HCT116 (cell line): ENCODE measurements around the gene MYLK. TPM values are rescaled to one million over a fixed set of nuclear protein-coding genes. Genes with fewer than 3 reads are reported as not detected.

Source experiments
- ATAC-seq: fragments of 200-7000 bp; cut with Tn5 transposase; 2 replicates; pipeline ENCODE4 v1.9.1; 2020; ENCODE audit warnings: mild to moderate bottlenecking, moderate library complexity
- BruUV-seq: library from RNA; stranded (reverse); fragments of 400-500 nt; replicated peaks from 2 replicates; lab custom pipeline; 2021; lab: Mats Ljungman, UMichigan
- CTCF ChIA-PET: fragments of 300-600 bp; sonication (Branson Sonifier 250); formaldehyde crosslinking; loops from one replicate; lab custom pipeline; 2021; ENCODE audit warnings: antibody characterized with exemption; lab: Charles Lee
- POLR2A ChIA-PET: fragments of 300-600, 350-600 bp; sonication (Branson Sonifier 250); formaldehyde crosslinking; loops from one replicate; lab custom pipeline; 2021; ENCODE audit warnings: antibody characterized with exemption; lab: Charles Lee
- RAD21 ChIA-PET, 2 experiments: fragments of 300-600 bp; sonication (Branson Sonifier 250); formaldehyde crosslinking; loops; one replicate each; lab custom pipeline; 2023; ENCODE audit warnings: low total read pairs in 2 of 2; ENCODE audit not compliant: uncharacterized antibody in 2 of 2, unreplicated experiment in 2 of 2, low non-redundant PET in 1 of 2; lab: Charles Lee
- DNase-seq: peaks from one replicate; pipeline ENCODE4 v3.0.0-alpha.2; 2010; ENCODE audit warnings: low read depth, low spot score
- H2AFZ ChIP-seq: fragments of 200-600 bp; shearing (Covaris generic), sonication (generic); 2 replicates; pipeline ENCODE4 v1.6.1; 2017; ENCODE audit warnings: low read depth, mixed run types, mixed read lengths, antibody characterized with exemption, low read length; ENCODE audit not compliant: poor library complexity, severe bottlenecking
- H3K27ac ChIP-seq: 2 replicates; pipeline ENCODE4 v1.5.1; 2012; ENCODE audit warnings: low read depth, low read length
- H3K27me3 ChIP-seq: fragments of 200-600 bp; sonication (generic); 2 replicates; pipeline ENCODE4 v1.6.1; 2016; ENCODE audit warnings: mixed run types, low read length, mixed read lengths; ENCODE audit not compliant: insufficient read depth
- H3K36me3 ChIP-seq, 2 experiments: fragments of 200-500 bp in 1 of 2; fragments of 200-600 bp in 1 of 2; sonication (Bioruptor generic) in 1 of 2; sonication (generic) in 1 of 2; 2 replicates each; pipeline versions ENCODE4 v1.5.1 to v1.6.1; 2014 to 2016; ENCODE audit warnings: low read length in 2 of 2, inconsistent platforms in 1 of 2, mixed read lengths in 1 of 2, mixed run types in 1 of 2; ENCODE audit not compliant: insufficient read depth in 2 of 2, control insufficient read depth in 1 of 2
- H3K4me1 ChIP-seq, 2 experiments: fragments of 200-600 bp in 1 of 2; sonication (generic) in 1 of 2; 2 replicates each; pipeline versions ENCODE4 v1.5.1 to v1.6.1; 2012 to 2017; ENCODE audit warnings: low read length in 2 of 2, inconsistent platforms in 1 of 2, mild to moderate bottlenecking in 1 of 2, mixed read lengths in 1 of 2, mixed run types in 1 of 2, moderate library complexity in 1 of 2; ENCODE audit not compliant: insufficient read depth in 2 of 2, control insufficient read depth in 1 of 2
- H3K4me2 ChIP-seq: fragments of 200-600 bp; sonication (generic); 2 replicates; pipeline ENCODE4 v1.6.1; 2017; ENCODE audit warnings: mixed run types, low read length, mixed read lengths
- H3K4me3 ChIP-seq, 2 experiments: fragments of 200-600 bp in 1 of 2; sonication (generic) in 1 of 2; replicated peaks in 1 of 2; 2 replicates each; pipeline ENCODE4 v1.5.1; 2011 to 2016; ENCODE audit warnings: low read length in 2 of 2, control low read depth in 1 of 2, low read depth in 1 of 2, mild to moderate bottlenecking in 1 of 2, mixed read lengths in 1 of 2, mixed run types in 1 of 2
- H3K79me2 ChIP-seq: fragments of 200-600 bp; sonication (generic); 2 replicates; pipeline ENCODE4 v1.6.1; 2017; ENCODE audit warnings: mild to moderate bottlenecking, mixed run types, low read length, moderate library complexity, mixed read lengths; ENCODE audit not compliant: insufficient read depth
- H3K9ac ChIP-seq: fragments of 200-600 bp; sonication (generic); 2 replicates; pipeline ENCODE4 v1.6.1; 2016; ENCODE audit warnings: low read length, mixed read lengths
- H3K9me2 ChIP-seq: fragments of 200-600 bp; sonication (generic), shearing (Covaris generic); 2 replicates; pipeline ENCODE4 v1.6.1; 2017; ENCODE audit warnings: mixed run types, mild to moderate bottlenecking, moderate library complexity; ENCODE audit not compliant: insufficient read depth
- H3K9me3 ChIP-seq, 2 experiments: fragments of 200-500 bp in 1 of 2; fragments of 200-600 bp in 1 of 2; sonication (Bioruptor generic) in 1 of 2; sonication (generic) in 1 of 2; 2 replicates each; pipeline ENCODE4 v1.6.1; 2014 to 2017; ENCODE audit warnings: low read length in 2 of 2, mixed read lengths in 2 of 2, inconsistent platforms in 1 of 2, low read depth in 1 of 2, mild to moderate bottlenecking in 1 of 2, mixed run types in 1 of 2, moderate library complexity in 1 of 2; ENCODE audit not compliant: control insufficient read depth in 1 of 2, insufficient read depth in 1 of 2
- H4K20me1 ChIP-seq: fragments of 200-600 bp; sonication (generic), shearing (Covaris generic); 2 replicates; pipeline ENCODE4 v1.6.1; 2017; ENCODE audit warnings: mixed run types, mild to moderate bottlenecking, moderate library complexity; ENCODE audit not compliant: insufficient read depth
- CEBPB ChIP-seq: IDR thresholded peaks from 2 replicates; pipeline ENCODE4 v1.6.1; 2012; ENCODE audit warnings: low read depth
- ELF1 ChIP-seq: IDR thresholded peaks from 2 replicates; pipeline ENCODE4 v1.6.1; 2012; ENCODE audit warnings: low read depth, borderline replicate concordance
- EZH2 ChIP-seq: fragments of 200-600 bp; sonication (generic); IDR thresholded peaks from 2 replicates; pipeline ENCODE4 v1.6.1; 2017; ENCODE audit warnings: antibody characterized with exemption, mixed run types
- EZH2phosphoT487 ChIP-seq: fragments of 200-600 bp; IDR thresholded peaks from 2 replicates; pipeline ENCODE4 v1.6.1; 2018; ENCODE audit warnings: antibody characterized with exemption, borderline replicate concordance
- FOSL1 ChIP-seq: IDR thresholded peaks from 2 replicates; pipeline ENCODE4 v1.6.1; 2012; ENCODE audit warnings: low read depth
- POLR2A ChIP-seq: IDR thresholded peaks from 2 replicates; pipeline ENCODE4 v1.7.0; 2011; ENCODE audit warnings: borderline replicate concordance; ENCODE audit not compliant: insufficient read depth, insufficient read length; ENCODE audit errors: extremely low read depth
- RAD21 ChIP-seq: IDR thresholded peaks from 2 replicates; pipeline ENCODE4 v1.6.1; 2012; ENCODE audit warnings: low read depth, mild to moderate bottlenecking
- SP1 ChIP-seq: IDR thresholded peaks from 2 replicates; pipeline ENCODE4 v1.6.1; 2012; ENCODE audit warnings: low read depth
- SRF ChIP-seq: IDR thresholded peaks from 2 replicates; pipeline ENCODE4 v1.6.1; 2012; ENCODE audit warnings: low read depth
- ZFX ChIP-seq: fragments of 450-650 bp; IDR thresholded peaks from 2 replicates; pipeline ENCODE4 v1.6.1; 2017
- ZNF274 ChIP-seq: fragments of 200-500 bp; sonication (Bioruptor generic); IDR thresholded peaks from 2 replicates; pipeline ENCODE4 v1.6.1; 2014; ENCODE audit warnings: mild to moderate bottlenecking, low read depth, low read length, inconsistent platforms
- intact Hi-C: fragments of 100-400 bp; cut with micrococcal nuclease; formaldehyde crosslinking; loops from 2 replicates; pipeline ENCODE4 v1.10.0; 2022
- total RNA-seq: library from RNA; stranded (reverse); gene quantifications from one replicate; pipeline ENCODE4 v1.2.1, GENCODE V29; 2021; ENCODE audit not compliant: unreplicated experiment
- TF ChIP-seq, protein P1 (sequence below): IDR thresholded peaks from 2 replicates; pipeline ENCODE4 v1.6.1; 2012

Gene MYLK
- total RNA-seq, 1 experiment from 2014 or later = 3.8 TPM

DNA sequence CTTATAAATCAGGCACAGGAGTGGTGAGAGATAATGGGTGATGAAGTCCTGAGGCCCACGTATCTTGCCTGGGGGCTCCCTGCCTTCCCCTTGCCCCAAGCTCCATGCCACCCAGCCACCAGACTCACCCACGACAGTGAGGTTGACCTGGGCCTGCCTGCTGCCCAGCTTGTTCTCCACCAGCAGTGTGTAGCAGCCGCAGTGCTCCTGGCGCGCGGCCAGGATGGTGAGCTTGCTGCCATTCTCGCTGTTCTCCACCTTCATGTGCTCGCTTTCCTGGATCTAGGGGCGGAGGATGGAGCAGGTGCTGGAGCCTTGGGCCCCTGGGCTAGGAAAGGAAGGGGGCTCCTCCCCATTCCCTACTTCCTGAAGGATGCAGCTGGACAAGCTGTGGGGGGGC, 220.2 kb downstream of the MYLK start:
- Histone ChIP-seq H3K9me2 (no peaks in the 10 kb centered on the region), H3K9ac (no peak overlapping the region), H3K36me3 (no peaks in the 10 kb centered on the region)
- RAD21 ChIA-PET = no interaction called here
- CTCF ChIA-PET = interaction anchor here (1.6 kb wide), 1 partner anchor 60 kb away, joined by 5 read pairs; no protein-coding TSS in a partner anchor
- no peak for TF ChIP-seq SRF
- TF ChIP-seq SP1 = no peak
- TF ChIP-seq, protein P1, sequence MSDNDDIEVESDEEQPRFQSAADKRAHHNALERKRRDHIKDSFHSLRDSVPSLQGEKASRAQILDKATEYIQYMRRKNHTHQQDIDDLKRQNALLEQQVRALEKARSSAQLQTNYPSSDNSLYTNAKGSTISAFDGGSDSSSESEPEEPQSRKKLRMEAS = no peak
- no peak for TF ChIP-seq EZH2
- TF ChIP-seq RAD21 = no peak
- TF ChIP-seq ZNF274 = no peak
- TF ChIP-seq ZFX = no peak
- no peak for TF ChIP-seq POLR2A
- TF ChIP-seq, all 23 proteins: peak for 0
- intact Hi-C loops = no loop called here
- no peak overlapping the region for H3K27ac ChIP-seq
- POLR2A ChIA-PET = no interaction called here
- no peaks in the 10 kb centered on the region for H3K79me2 ChIP-seq
- H3K9me3 ChIP-seq = no peaks in the 10 kb centered on the region
- H3K4me2 ChIP-seq = no peak overlapping the region
- no peak overlapping the region for H2AFZ ChIP-seq
- ATAC-seq = no peak
- H3K4me3 ChIP-seq = no peak overlapping the region
- no peaks in the 10 kb centered on the region; the same call in 1 of the 2 replicates for H3K27me3 ChIP-seq
- no peaks in the 10 kb centered on the region for H4K20me1 ChIP-seq
- H3K4me1 ChIP-seq = no peaks in the 10 kb centered on the region
- BruUV-seq = no TSS peak
- no peak for DNase-seq

GRCh38 chr3:123661973-123662372, 222.2 kb downstream of the MYLK start:
- RAD21 ChIA-PET = no interaction called here
- Histone ChIP-seq H3K9ac (no peak overlapping the region), H3K4me3 (no peak overlapping the region), H3K36me3 (no peaks in the 10 kb centered on the region), H3K4me2 (no peak overlapping the region), H3K27ac (no peak overlapping the region), H3K27me3 (no peaks in the 10 kb centered on the region; the same call in 1 of the 2 replicates), H3K79me2 (no peaks in the 10 kb centered on the region), H4K20me1 (no peaks in the 10 kb centered on the region), H3K4me1 (no peaks in the 10 kb centered on the region), H2AFZ (no peak overlapping the region), H3K9me3 (no peaks in the 10 kb centered on the region; a peak in 1 of 4 replicates), H3K9me2 (no peaks in the 10 kb centered on the region)
- DNase-seq = no peak
- CTCF ChIA-PET = interaction anchor here (1.4 kb wide), 1 partner anchor 9 kb away, joined by 4 read pairs; no protein-coding TSS in a partner anchor
- ATAC-seq = no peak
- POLR2A ChIA-PET = no interaction called here
- intact Hi-C loops = no loop called here
- no peak for TF ChIP-seq ZNF274
- no peak for TF ChIP-seq FOSL1
- TF ChIP-seq ELF1 = no peak
- TF ChIP-seq, protein P1 = no peak
- no peak for TF ChIP-seq POLR2A
- no peak for TF ChIP-seq CEBPB
- no peak for TF ChIP-seq EZH2phosphoT487
- BruUV-seq = no TSS peak
